Stimulated activated CD4-positive, alpha-beta T cell treated with anti-CD3 and anti-CD28 coated beads, Interleukin-2, amount 100 ng/mL, for 4 hours (primary cell): ENCODE results near the gene ATAT1.

ENCODE experiments used
- DNase-seq: peaks from one replicate; pipeline ENCODE4 v3.0.0-alpha.2; 2020; ENCODE audit warnings: low read depth

ATAT1 gene

GRCh38 chr6:30684386-30685156, 57.9 kb downstream of the ATAT1 start:
- peak; percentile 47 for DNase-seq

GRCh38 chr6:30685157-30686008, 58.7 kb downstream of the ATAT1 start:
- no peak for DNase-seq

- peak; percentile 87 for DNase-seq
Measured at GRCh38 chr6:30686009-30686907, 59.6 kb downstream of the ATAT1 start, which contains the start of gene PPP1R18. Gene PPP1R18, minus strand, starts transcription at chr6:30686645. Its CDS starts 627 bp downstream, at chr6:30686018.

- peak; percentile 71 for DNase-seq
Measured at GRCh38 chr6:30686908-30687658, 60.4 kb downstream of the ATAT1 start.

GRCh38 chr6:30687659-30688431, 61.2 kb downstream of the ATAT1 start:
- no peak for DNase-seq

GRCh38 chr6:30688569-30688968, 61.9 kb downstream of the ATAT1 start:
- no peak for DNase-seq

- no peak for DNase-seq
Measured at GRCh38 chr6:30689022-30689865, 62.6 kb downstream of the ATAT1 start.

- no peak for DNase-seq
Measured at GRCh38 chr6:30689985-30690384, 63.3 kb downstream of the ATAT1 start.

GRCh38 chr6:30690403-30691207, 63.9 kb downstream of the ATAT1 start, which contains the start of gene NRM:
Gene NRM, minus strand, starts transcription at chr6:30690984. Its CDS starts 10 bp downstream, at chr6:30690974.
- peak; percentile 59 for DNase-seq

- no peak for DNase-seq
Measured at GRCh38 chr6:30691208-30691847, 64.7 kb downstream of the ATAT1 start.
